ENCODE data around the gene UXS1. TPM values are rescaled to one million over a fixed set of nuclear protein-coding genes. Genes with fewer than 3 reads are reported as not detected.

Gene UXS1
- total RNA-seq, 1 donor from 2014 or later = 60.7 TPM

- Mint-ChIP-seq H3K27me3 (peaks cover 40% of the 10 kb centered on the region), H3K36me3 (ENCODE audit: insufficient read depth) (no peaks in the 10 kb centered on the region), H3K27ac (no peak overlapping the region), H3K4me1 (ENCODE audit: low read depth) (peaks cover 2% of the 10 kb centered on the region), H3K4me3 (ENCODE audit: low read depth) (peak overlapping the region; percentile 43), H3K9me3 (ENCODE audit: low read depth) (no peaks in the 10 kb centered on the region)
- DNase-seq (ENCODE audit: low spot score, unreplicated experiment) = no peak
- no peak for TF ChIP-seq CTCF (IDR thresholded peaks at IDR 0.05; ENCODE audit: unreplicated experiment)
These were observed 128.7 kb downstream of the UXS1 start for GRCh38 chr2:106065268-106065982.

GRCh38 chr2:106063181-106063580, 130.9 kb downstream of the UXS1 start:
- H3K4me3 Mint-ChIP-seq (ENCODE audit: low read depth) = no peak overlapping the region
- DNase-seq (ENCODE audit: low spot score, unreplicated experiment) = no peak

GRCh38 chr2:106062627-106063026, 131.5 kb downstream of the UXS1 start:
- no peak for TF ChIP-seq CTCF (IDR thresholded peaks at IDR 0.05; ENCODE audit: unreplicated experiment)
- no peak overlapping the region for H3K27ac Mint-ChIP-seq
- H3K27me3 Mint-ChIP-seq = peaks cover 26% of the 10 kb centered on the region
- no peak for DNase-seq (ENCODE audit: low spot score, unreplicated experiment)
- H3K36me3 Mint-ChIP-seq (ENCODE audit: insufficient read depth) = no peaks in the 10 kb centered on the region
- H3K9me3 Mint-ChIP-seq (ENCODE audit: low read depth) = no peaks in the 10 kb centered on the region
- H3K4me1 Mint-ChIP-seq (ENCODE audit: low read depth) = peaks cover 2% of the 10 kb centered on the region
- no peak overlapping the region for H3K4me3 Mint-ChIP-seq (ENCODE audit: low read depth)

More at GRCh38 chr2:106063181-106063580, 130.9 kb downstream of the UXS1 start:
- H3K36me3 Mint-ChIP-seq (ENCODE audit: insufficient read depth) = no peaks in the 10 kb centered on the region
- peaks cover 2% of the 10 kb centered on the region for H3K4me1 Mint-ChIP-seq (ENCODE audit: low read depth)
- TF ChIP-seq CTCF (IDR thresholded peaks at IDR 0.05; ENCODE audit: unreplicated experiment) = no peak
- no peaks in the 10 kb centered on the region for H3K9me3 Mint-ChIP-seq (ENCODE audit: low read depth)
- H3K27ac Mint-ChIP-seq = no peak overlapping the region
- peaks cover 29% of the 10 kb centered on the region for H3K27me3 Mint-ChIP-seq

GRCh38 chr2:106061611-106062349, 132.3 kb downstream of the UXS1 start:
- TF ChIP-seq CTCF (IDR thresholded peaks at IDR 0.05; ENCODE audit: unreplicated experiment) = no peak
- Mint-ChIP-seq H3K4me3 (ENCODE audit: low read depth) (no peak overlapping the region), H3K27ac (no peak overlapping the region), H3K9me3 (ENCODE audit: low read depth) (no peaks in the 10 kb centered on the region), H3K27me3 (peaks cover 28% of the 10 kb centered on the region), H3K36me3 (ENCODE audit: insufficient read depth) (no peaks in the 10 kb centered on the region), H3K4me1 (ENCODE audit: low read depth) (peaks cover 5% of the 10 kb centered on the region)
- DNase-seq (ENCODE audit: low spot score, unreplicated experiment) = no peak

GRCh38 chr2:106059416-106060065, 134.6 kb downstream of the UXS1 start:
- peaks cover 19% of the 10 kb centered on the region for H3K27me3 Mint-ChIP-seq
- H3K36me3 Mint-ChIP-seq (ENCODE audit: insufficient read depth) = no peaks in the 10 kb centered on the region
- no peaks in the 10 kb centered on the region for H3K9me3 Mint-ChIP-seq (ENCODE audit: low read depth)
- no peak overlapping the region for H3K4me3 Mint-ChIP-seq (ENCODE audit: low read depth)
- H3K4me1 Mint-ChIP-seq (ENCODE audit: low read depth) = peaks cover 3% of the 10 kb centered on the region
- no peak for TF ChIP-seq CTCF (IDR thresholded peaks at IDR 0.05; ENCODE audit: unreplicated experiment)
- no peak overlapping the region for H3K27ac Mint-ChIP-seq
- DNase-seq (ENCODE audit: low spot score, unreplicated experiment) = no peak

Data from progenitor cell of endocrine pancreas (in vitro differentiated cells).